GM23338 (cell line): ENCODE measurements around the gene UGT1A4.

Source experiments
- CREB1 ChIP-seq: fragments of 250-450 bp; sonication (Bioruptor Pico); IDR thresholded peaks from 2 replicates; pipeline ENCODE4 v1.5.0; 2020; ENCODE audit warnings: low read depth, mild to moderate bottlenecking, moderate library complexity
- EZH2 ChIP-seq: fragments of 200-600 bp; sonication (generic); IDR thresholded peaks from one replicate; pipeline ENCODE4 v1.8.0; 2017; ENCODE audit warnings: antibody characterized with exemption, mild to moderate bottlenecking, low read depth; ENCODE audit not compliant: unreplicated experiment
- EZH2phosphoT487 ChIP-seq: fragments of 200-600 bp; sonication (generic); IDR thresholded peaks from one replicate; pipeline ENCODE4 v1.8.1; 2018; ENCODE audit warnings: antibody characterized with exemption; ENCODE audit not compliant: unreplicated experiment
- TF ChIP-seq, protein P1 (sequence below), 2 experiments: fragments of 200-600 bp in 1 of 2; sonication (generic) in 1 of 2; conservative IDR thresholded peaks; 2 replicates each; pipeline versions ENCODE4 v1.5.1 to v1.6.1; 2016 to 2017; ENCODE audit warnings: antibody characterized with exemption in 2 of 2, low read depth in 2 of 2, mild to moderate bottlenecking in 2 of 2, moderate library complexity in 1 of 2
- TF ChIP-seq, protein P2 (sequence below): IDR thresholded peaks from one replicate; pipeline ENCODE4 v1.6.1; 2018; ENCODE audit warnings: antibody characterized with exemption; ENCODE audit not compliant: unreplicated experiment

- TF ChIP-seq, protein P1, sequence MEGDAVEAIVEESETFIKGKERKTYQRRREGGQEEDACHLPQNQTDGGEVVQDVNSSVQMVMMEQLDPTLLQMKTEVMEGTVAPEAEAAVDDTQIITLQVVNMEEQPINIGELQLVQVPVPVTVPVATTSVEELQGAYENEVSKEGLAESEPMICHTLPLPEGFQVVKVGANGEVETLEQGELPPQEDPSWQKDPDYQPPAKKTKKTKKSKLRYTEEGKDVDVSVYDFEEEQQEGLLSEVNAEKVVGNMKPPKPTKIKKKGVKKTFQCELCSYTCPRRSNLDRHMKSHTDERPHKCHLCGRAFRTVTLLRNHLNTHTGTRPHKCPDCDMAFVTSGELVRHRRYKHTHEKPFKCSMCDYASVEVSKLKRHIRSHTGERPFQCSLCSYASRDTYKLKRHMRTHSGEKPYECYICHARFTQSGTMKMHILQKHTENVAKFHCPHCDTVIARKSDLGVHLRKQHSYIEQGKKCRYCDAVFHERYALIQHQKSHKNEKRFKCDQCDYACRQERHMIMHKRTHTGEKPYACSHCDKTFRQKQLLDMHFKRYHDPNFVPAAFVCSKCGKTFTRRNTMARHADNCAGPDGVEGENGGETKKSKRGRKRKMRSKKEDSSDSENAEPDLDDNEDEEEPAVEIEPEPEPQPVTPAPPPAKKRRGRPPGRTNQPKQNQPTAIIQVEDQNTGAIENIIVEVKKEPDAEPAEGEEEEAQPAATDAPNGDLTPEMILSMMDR (conservative IDR thresholded peaks at IDR 0.05; ENCODE audit: low read depth in 2 of 2): no peak
- TF ChIP-seq CREB1 (CRISPR knock-in tag) (no peak), EZH2 (no peak), EZH2phosphoT487 (no peak)
- TF ChIP-seq, protein P2, sequence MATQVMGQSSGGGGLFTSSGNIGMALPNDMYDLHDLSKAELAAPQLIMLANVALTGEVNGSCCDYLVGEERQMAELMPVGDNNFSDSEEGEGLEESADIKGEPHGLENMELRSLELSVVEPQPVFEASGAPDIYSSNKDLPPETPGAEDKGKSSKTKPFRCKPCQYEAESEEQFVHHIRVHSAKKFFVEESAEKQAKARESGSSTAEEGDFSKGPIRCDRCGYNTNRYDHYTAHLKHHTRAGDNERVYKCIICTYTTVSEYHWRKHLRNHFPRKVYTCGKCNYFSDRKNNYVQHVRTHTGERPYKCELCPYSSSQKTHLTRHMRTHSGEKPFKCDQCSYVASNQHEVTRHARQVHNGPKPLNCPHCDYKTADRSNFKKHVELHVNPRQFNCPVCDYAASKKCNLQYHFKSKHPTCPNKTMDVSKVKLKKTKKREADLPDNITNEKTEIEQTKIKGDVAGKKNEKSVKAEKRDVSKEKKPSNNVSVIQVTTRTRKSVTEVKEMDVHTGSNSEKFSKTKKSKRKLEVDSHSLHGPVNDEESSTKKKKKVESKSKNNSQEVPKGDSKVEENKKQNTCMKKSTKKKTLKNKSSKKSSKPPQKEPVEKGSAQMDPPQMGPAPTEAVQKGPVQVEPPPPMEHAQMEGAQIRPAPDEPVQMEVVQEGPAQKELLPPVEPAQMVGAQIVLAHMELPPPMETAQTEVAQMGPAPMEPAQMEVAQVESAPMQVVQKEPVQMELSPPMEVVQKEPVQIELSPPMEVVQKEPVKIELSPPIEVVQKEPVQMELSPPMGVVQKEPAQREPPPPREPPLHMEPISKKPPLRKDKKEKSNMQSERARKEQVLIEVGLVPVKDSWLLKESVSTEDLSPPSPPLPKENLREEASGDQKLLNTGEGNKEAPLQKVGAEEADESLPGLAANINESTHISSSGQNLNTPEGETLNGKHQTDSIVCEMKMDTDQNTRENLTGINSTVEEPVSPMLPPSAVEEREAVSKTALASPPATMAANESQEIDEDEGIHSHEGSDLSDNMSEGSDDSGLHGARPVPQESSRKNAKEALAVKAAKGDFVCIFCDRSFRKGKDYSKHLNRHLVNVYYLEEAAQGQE: no peak
Measured at GRCh38 chr2:233756429-233757081, 38.0 kb downstream of the UGT1A4 start.
